Trophoblast cell (in vitro differentiated cells and primary cell): ENCODE data around the gene SLC6A1.

Experiments
- DNase-seq, 2 donors: peaks; one replicate each; pipeline ENCODE4 v3.0.0-alpha.2; 2016
- H2AFZ ChIP-seq: 2 replicates; pipeline ENCODE4 v1.6.1; 2013; ENCODE audit warnings: low read length, moderate library complexity, mild to moderate bottlenecking; ENCODE audit not compliant: insufficient read depth, poor library complexity
- H2AK5ac ChIP-seq: 2 replicates; pipeline ENCODE4 v1.6.1; 2013; ENCODE audit warnings: mild to moderate bottlenecking, low read length
- H2BK120ac ChIP-seq: 2 replicates; pipeline ENCODE4 v1.6.1; 2013; ENCODE audit warnings: low read length, mild to moderate bottlenecking, moderate library complexity; ENCODE audit not compliant: insufficient read depth, poor library complexity
- H2BK12ac ChIP-seq: 2 replicates; pipeline ENCODE4 v1.6.1; 2013; ENCODE audit warnings: mild to moderate bottlenecking, low read length, moderate library complexity
- H2BK5ac ChIP-seq: 2 replicates; pipeline ENCODE4 v1.6.1; 2013; ENCODE audit warnings: low read length, low read depth, moderate library complexity, mild to moderate bottlenecking; ENCODE audit not compliant: poor library complexity
- H3K14ac ChIP-seq: 2 replicates; pipeline ENCODE4 v1.6.1; 2013; ENCODE audit warnings: mild to moderate bottlenecking, low read length
- H3K18ac ChIP-seq: 2 replicates; pipeline ENCODE4 v1.6.1; 2013; ENCODE audit warnings: mild to moderate bottlenecking, low read length
- H3K23ac ChIP-seq: 2 replicates; pipeline ENCODE4 v1.6.1; 2013; ENCODE audit warnings: low read length
- H3K27ac ChIP-seq: 2 replicates; pipeline ENCODE4 v1.5.1; 2013; ENCODE audit warnings: low read depth, mild to moderate bottlenecking, inconsistent platforms, low read length, moderate library complexity
- H3K27me3 ChIP-seq: 2 replicates; pipeline ENCODE4 v1.6.1; 2013; ENCODE audit warnings: inconsistent platforms, mild to moderate bottlenecking, low read length, moderate library complexity; ENCODE audit not compliant: insufficient read depth
- H3K36me3 ChIP-seq, 2 experiments: 1 replicate in 1 of 2; 2 replicates in 1 of 2; pipeline ENCODE4 v1.6.1; 2013; ENCODE audit warnings: low read length in 2 of 2, mild to moderate bottlenecking in 2 of 2, moderate library complexity in 1 of 2; ENCODE audit not compliant: insufficient read depth in 2 of 2, control insufficient read depth in 1 of 2
- H3K4ac ChIP-seq: 2 replicates; pipeline ENCODE4 v1.6.1; 2013; ENCODE audit warnings: low read depth, mild to moderate bottlenecking, low read length, moderate library complexity
- H3K4me1 ChIP-seq, 2 experiments: 1 replicate in 1 of 2; 2 replicates in 1 of 2; pipeline ENCODE4 v1.6.1; 2013; ENCODE audit warnings: low read length in 2 of 2, mild to moderate bottlenecking in 2 of 2, moderate library complexity in 1 of 2; ENCODE audit not compliant: insufficient read depth in 2 of 2, control insufficient read depth in 1 of 2
- H3K4me2 ChIP-seq: 2 replicates; pipeline ENCODE4 v1.6.1; 2013; ENCODE audit warnings: inconsistent platforms, mild to moderate bottlenecking, low read length, moderate library complexity
- H3K4me3 ChIP-seq: 2 replicates; pipeline ENCODE4 v1.5.1; 2013; ENCODE audit warnings: mild to moderate bottlenecking, low read depth, low read length, inconsistent platforms
- H3K79me1 ChIP-seq: one replicate; pipeline ENCODE4 v1.6.1; 2013; ENCODE audit warnings: low read length
- H3K79me2 ChIP-seq: 2 replicates; pipeline ENCODE4 v1.6.1; 2013; ENCODE audit warnings: low read length, mild to moderate bottlenecking; ENCODE audit not compliant: control insufficient read depth, insufficient read depth, poor library complexity
- H3K9ac ChIP-seq: 2 replicates; pipeline ENCODE4 v1.6.1; 2013; ENCODE audit warnings: mild to moderate bottlenecking, low read length
- H3K9me3 ChIP-seq: 2 replicates; pipeline ENCODE4 v1.6.1; 2013; ENCODE audit warnings: low read depth, mild to moderate bottlenecking, control low read depth, inconsistent platforms, low read length; ENCODE audit not compliant: insufficient read depth
- H4K12ac ChIP-seq: 2 replicates; pipeline ENCODE4 v1.6.1; 2013; ENCODE audit warnings: low read depth, mild to moderate bottlenecking, low read length, moderate library complexity
- H4K8ac ChIP-seq: 2 replicates; pipeline ENCODE4 v1.6.1; 2013; ENCODE audit warnings: low read depth, mild to moderate bottlenecking, low read length, moderate library complexity
- H4K91ac ChIP-seq: one replicate; pipeline ENCODE4 v1.6.1; 2013; ENCODE audit warnings: low read depth, mild to moderate bottlenecking, low read length, moderate library complexity
- WGBS: extraction: QIAGEN DNeasy Blood & Tissue Kit; methylation state at CpG from one replicate; pipeline ENCODE4 v1.1.7; 2013; ENCODE audit warnings: missing lambda C conversion rate; ENCODE audit not compliant: insufficient read length, insufficient coverage; ENCODE audit errors: extremely low coverage; 5-methylcytosine and 5-hydroxymethylcytosine counted together

The SLC6A1 gene

DNA sequence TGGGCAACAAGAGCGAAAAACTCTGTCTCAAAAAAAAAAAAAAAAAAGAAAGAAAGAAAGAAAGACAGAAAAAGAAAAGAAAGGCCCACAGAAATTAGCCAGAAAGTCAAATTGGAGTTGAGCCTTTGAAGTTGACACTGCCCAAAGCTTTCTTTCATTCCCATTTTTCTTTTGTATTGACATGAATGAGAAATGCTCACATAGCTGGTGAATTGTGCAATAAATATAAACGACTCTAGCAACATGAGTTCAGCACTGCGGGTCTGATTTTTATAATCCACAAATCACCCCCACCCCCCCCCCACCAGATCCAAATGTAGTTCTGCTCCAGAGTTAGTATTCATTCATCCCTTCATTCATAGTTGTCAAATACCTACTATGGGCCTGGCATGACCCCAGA lies 37.4 kb downstream of the SLC6A1 start:
- H3K36me3 ChIP-seq = no peaks in the 10 kb centered on the region
- no peak overlapping the region for H3K23ac ChIP-seq
- H4K8ac ChIP-seq = no peak overlapping the region
- no peak overlapping the region for H2AK5ac ChIP-seq
- no peak overlapping the region for H2BK12ac ChIP-seq
- no peak overlapping the region for H3K14ac ChIP-seq
- H3K79me2 ChIP-seq = no peaks in the 10 kb centered on the region
- peaks cover 15% of the 10 kb centered on the region for H3K9me3 ChIP-seq
- no peak overlapping the region for H2BK120ac ChIP-seq
- H4K91ac ChIP-seq = no peak overlapping the region
- no peak overlapping the region for H3K4me2 ChIP-seq
- no CpG with 5 or more reads among the region's 3 CpGs for WGBS
- no peaks in the 10 kb centered on the region for H3K4me1 ChIP-seq
- no peak overlapping the region for H3K4ac ChIP-seq
- no peak overlapping the region for H2BK5ac ChIP-seq
- no peak for DNase-seq
- peaks cover 3% of the 10 kb centered on the region for H3K27me3 ChIP-seq
- no peak overlapping the region for H3K27ac ChIP-seq
- no peak overlapping the region for H3K18ac ChIP-seq
- H4K12ac ChIP-seq = no peak overlapping the region
- no peak overlapping the region for H3K9ac ChIP-seq
- H3K79me1 ChIP-seq = no peaks in the 10 kb centered on the region
- no peak overlapping the region for H3K4me3 ChIP-seq
- H2AFZ ChIP-seq = no peak overlapping the region

GRCh38 chr3:11033871-11034270 lies 41.3 kb downstream of the SLC6A1 start:
- H2AK5ac ChIP-seq = no peak overlapping the region
- no peak overlapping the region for H3K9ac ChIP-seq
- no peak overlapping the region for H4K8ac ChIP-seq
- WGBS = no CpG with 5 or more reads among the region's 3 CpGs
- no peak for DNase-seq
- H3K27me3 ChIP-seq = no peaks in the 10 kb centered on the region
- H3K4ac ChIP-seq = no peak overlapping the region
- H3K18ac ChIP-seq = no peak overlapping the region
- H3K4me1 ChIP-seq = no peaks in the 10 kb centered on the region
- no peak overlapping the region for H2BK12ac ChIP-seq
- H3K9me3 ChIP-seq = no peaks in the 10 kb centered on the region
- H4K91ac ChIP-seq = no peak overlapping the region
- H3K4me3 ChIP-seq = no peak overlapping the region
- no peak overlapping the region for H3K23ac ChIP-seq
- H2BK120ac ChIP-seq = no peak overlapping the region
- H2AFZ ChIP-seq = no peak overlapping the region
- H3K79me2 ChIP-seq = no peaks in the 10 kb centered on the region
- H3K79me1 ChIP-seq = no peaks in the 10 kb centered on the region
- no peak overlapping the region for H3K27ac ChIP-seq
- H2BK5ac ChIP-seq = no peak overlapping the region
- H3K4me2 ChIP-seq = no peak overlapping the region
- no peak overlapping the region for H4K12ac ChIP-seq
- no peak overlapping the region for H3K14ac ChIP-seq
- no peaks in the 10 kb centered on the region for H3K36me3 ChIP-seq

DNA sequence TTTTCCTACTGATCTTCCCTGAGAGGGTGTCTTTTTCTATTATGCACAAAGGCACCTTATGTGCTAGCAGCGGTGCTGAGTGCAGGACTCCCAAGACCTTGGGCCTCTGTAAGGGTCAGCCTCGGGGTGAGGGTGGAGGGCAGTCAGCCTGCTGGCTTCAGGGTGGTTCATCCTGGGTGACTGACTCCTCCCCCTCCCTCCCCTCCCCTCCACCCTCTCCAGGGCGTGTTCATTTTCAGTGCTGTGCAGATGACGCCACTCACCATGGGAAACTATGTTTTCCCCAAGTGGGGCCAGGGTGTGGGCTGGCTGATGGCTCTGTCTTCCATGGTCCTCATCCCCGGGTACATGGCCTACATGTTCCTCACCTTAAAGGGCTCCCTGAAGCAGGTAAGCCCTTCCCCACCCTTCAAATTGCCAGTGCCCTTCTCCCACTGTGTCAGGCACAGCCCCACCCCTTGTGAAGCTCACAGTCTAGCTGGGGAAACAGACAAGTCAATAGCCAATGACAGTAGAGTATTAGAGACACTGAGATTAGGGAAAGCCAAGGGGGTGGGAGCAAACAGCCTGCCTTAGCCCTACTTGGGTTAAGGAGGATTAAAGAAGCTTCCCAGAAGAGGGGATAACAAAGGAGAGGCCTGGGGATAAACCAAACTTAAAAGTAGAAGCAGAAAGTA lies 41.9 kb downstream of the SLC6A1 start:
- no peak overlapping the region for H2BK5ac ChIP-seq
- no peak overlapping the region for H3K18ac ChIP-seq
- H3K27ac ChIP-seq = no peak overlapping the region
- H3K4ac ChIP-seq = no peak overlapping the region
- H3K79me2 ChIP-seq = no peaks in the 10 kb centered on the region
- no peak overlapping the region for H4K8ac ChIP-seq
- no peak overlapping the region for H3K4me3 ChIP-seq
- H3K4me2 ChIP-seq = no peak overlapping the region
- H3K79me1 ChIP-seq = no peaks in the 10 kb centered on the region
- H2AK5ac ChIP-seq = no peak overlapping the region
- no peak overlapping the region for H4K12ac ChIP-seq
- H3K9me3 ChIP-seq = no peaks in the 10 kb centered on the region
- H2BK120ac ChIP-seq = no peak overlapping the region
- H3K36me3 ChIP-seq = no peaks in the 10 kb centered on the region
- H3K27me3 ChIP-seq = no peaks in the 10 kb centered on the region
- no peak overlapping the region for H3K14ac ChIP-seq
- H3K4me1 ChIP-seq = no peaks in the 10 kb centered on the region
- H3K23ac ChIP-seq = no peak overlapping the region
- no peak overlapping the region for H3K9ac ChIP-seq
- no peak for DNase-seq
- H4K91ac ChIP-seq = no peak overlapping the region
- no peak overlapping the region for H2BK12ac ChIP-seq
- H2AFZ ChIP-seq = no peak overlapping the region
- no CpG with 5 or more reads among the region's 5 CpGs for WGBS

DNA sequence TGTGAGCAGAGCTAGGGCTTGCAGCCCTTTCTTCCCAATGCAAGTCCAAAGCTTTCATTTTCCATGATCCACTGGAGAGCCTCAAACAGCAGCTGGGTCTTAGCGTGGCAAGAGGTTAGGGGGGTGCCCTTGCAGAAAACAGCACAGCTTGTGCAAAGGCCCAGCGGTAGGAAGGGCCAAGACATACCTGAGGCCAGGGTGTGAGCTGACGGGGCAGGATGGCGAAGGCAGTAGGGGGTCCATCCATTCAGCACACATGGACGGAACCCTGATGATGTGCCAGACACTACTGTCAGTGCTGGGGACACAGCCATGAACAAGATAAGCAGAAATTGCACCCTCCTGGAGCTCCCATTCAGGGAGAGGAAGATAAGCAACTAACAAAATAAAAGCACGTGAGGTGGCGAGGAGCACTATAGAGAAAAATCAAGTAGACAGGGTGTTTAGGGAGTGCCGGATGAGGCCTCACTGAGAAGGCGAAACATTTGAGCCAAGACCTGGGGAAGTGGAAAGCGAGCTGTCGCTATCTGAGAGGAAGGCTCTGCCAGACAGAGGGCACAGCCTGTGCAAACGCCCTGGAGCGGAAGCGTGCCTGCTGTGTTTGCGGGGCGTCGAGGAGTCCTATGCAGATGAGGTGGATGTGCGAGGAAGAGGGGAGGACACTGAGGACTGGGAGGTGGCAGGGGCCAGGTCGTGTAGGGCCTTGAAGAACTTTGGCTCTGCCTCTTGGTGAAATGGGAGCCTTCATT lies 43.4 kb downstream of the SLC6A1 start:
- H2BK12ac ChIP-seq = no peak overlapping the region

More for the DNA sequence above, 43.4 kb downstream of the SLC6A1 start:
- no peak overlapping the region for H3K9ac ChIP-seq
- no peak overlapping the region for H3K14ac ChIP-seq
- no peak overlapping the region for H4K91ac ChIP-seq
- no peak overlapping the region for H4K12ac ChIP-seq
- no peak overlapping the region for H2AK5ac ChIP-seq
- no peak overlapping the region for H3K4me2 ChIP-seq
- H2BK120ac ChIP-seq = no peak overlapping the region
- no peaks in the 10 kb centered on the region for H3K9me3 ChIP-seq
- H2BK5ac ChIP-seq = no peak overlapping the region
- H3K27ac ChIP-seq = no peak overlapping the region
- H4K8ac ChIP-seq = no peak overlapping the region
- H3K36me3 ChIP-seq = no peaks in the 10 kb centered on the region
- no peak for DNase-seq
- no CpG with 5 or more reads among the region's 19 CpGs for WGBS
- H3K18ac ChIP-seq = no peak overlapping the region
- H3K23ac ChIP-seq = no peak overlapping the region
- H3K4me3 ChIP-seq = no peak overlapping the region
- H3K79me2 ChIP-seq = no peaks in the 10 kb centered on the region
- H3K4ac ChIP-seq = no peak overlapping the region
- no peaks in the 10 kb centered on the region for H3K4me1 ChIP-seq
- no peak overlapping the region for H2AFZ ChIP-seq
- no peaks in the 10 kb centered on the region for H3K27me3 ChIP-seq
- H3K79me1 ChIP-seq = no peaks in the 10 kb centered on the region
